ENCODE data around the gene SLC13A5. TPM values are rescaled to one million over a fixed set of nuclear protein-coding genes. Genes with fewer than 3 reads are reported as not detected.
A peak's percentile ranks its signal among the peaks of the same experiment; 100 is the strongest.

Gene SLC13A5
- total RNA-seq, 8 experiments from 2014 or later, result 0.07 to 0.73 (median 0.17) TPM; not detected in 1

DNA sequence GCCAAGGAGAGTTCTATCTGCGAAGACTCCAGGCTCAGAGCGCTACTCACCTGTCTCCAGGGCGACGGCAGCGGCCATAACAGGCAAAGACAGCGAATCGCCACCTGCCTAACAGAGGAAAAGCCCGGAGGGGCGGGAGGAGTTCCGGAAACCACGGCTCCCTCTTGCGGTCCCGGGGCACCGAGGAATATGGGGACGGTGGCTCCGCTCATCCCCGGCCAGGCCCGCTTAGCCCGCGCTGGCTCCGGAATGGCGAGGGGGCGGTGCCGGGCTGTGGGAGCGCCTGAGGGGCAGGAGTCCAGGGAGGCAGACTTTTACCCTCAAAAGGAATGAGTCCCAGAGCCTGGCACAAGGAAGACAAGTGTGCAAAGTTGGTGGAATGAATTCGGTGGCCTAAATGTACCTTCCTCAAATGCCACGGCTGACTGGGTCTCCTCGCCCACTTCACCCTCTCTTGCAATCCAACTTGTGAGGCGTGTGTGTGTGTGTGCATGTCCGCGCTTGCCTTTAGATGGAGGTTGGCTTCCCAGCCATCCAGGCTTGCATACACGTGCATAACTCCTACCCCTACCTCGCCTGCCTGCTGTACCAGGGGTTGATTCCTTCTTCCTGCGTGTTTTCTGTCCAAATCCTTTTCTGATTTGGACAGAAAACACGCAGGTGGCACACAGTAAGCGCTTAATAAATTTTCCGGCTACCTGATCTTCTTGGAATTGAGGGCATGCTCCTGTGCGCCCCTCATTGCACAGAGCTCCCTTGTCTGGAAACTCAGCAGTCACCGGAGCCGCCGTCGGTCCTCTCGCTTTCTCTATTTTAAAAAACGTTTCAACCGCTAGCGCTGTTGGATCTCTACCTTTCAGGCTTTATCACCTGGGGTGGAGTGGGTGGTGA is 58.1 kb downstream of the SLC13A5 start:
- H3K27ac ChIP-seq, result no peak overlapping the region
- peak overlapping the region; percentile 0 to 34 (median 20) for H3K4me3 ChIP-seq
- WGBS, 10 experiments, result 0 to 70% (median 10%) methylated on average over 1 to 25 of the region's 46 CpGs; no CpG with 5 or more reads in 3 of the 10 experiments
- in situ Hi-C loops (cut with MboI; ENCODE audit: low pct_unique_long_range_greater_than_20kb in 2 of 9, low sequenced_read_pairs in 9 of 9, unreplicated experiment in 9 of 9), result loop anchor here in 3 of 9 experiments (25.0 kb wide), 2 partner anchors 182 to 357 kb away; partner anchors contain the start of genes BCL6B (in 2 of the 3), RNASEK (in 2 of the 3) and TEKT1 (in 1 of the 3)
- H3K4me1 ChIP-seq (replicated peaks in 1 of 2), result peaks cover 33 to 36% of the 10 kb centered on the region in 2 donors
- peak in 5 of 8 experiments; percentile 25 to 31 (median 28) for ATAC-seq (replicated peaks in 6 of 8)

GRCh38 chr17:6651919-6652452 is 61.2 kb downstream of the SLC13A5 start:
- in situ Hi-C loops (cut with MboI; ENCODE audit: low pct_unique_long_range_greater_than_20kb in 2 of 9, low sequenced_read_pairs in 9 of 9, unreplicated experiment in 9 of 9), result loop anchor here in 3 of 9 experiments (25.0 kb wide), 2 partner anchors 185 to 360 kb away; partner anchors contain the start of genes BCL6B (in 2 of the 3), RNASEK (in 2 of the 3) and TEKT1 (in 1 of the 3)
- peak overlapping the region; percentile 42 to 83 for H3K27ac ChIP-seq
- peak overlapping the region; percentile 60 to 99 (median 75) for H3K4me3 ChIP-seq
- WGBS, 10 experiments, result 8 to 67% (median 10%) methylated on average over 1 to 12 of the region's 47 CpGs; no CpG with 5 or more reads in 3 of the 10 experiments
- ATAC-seq (replicated peaks in 6 of 8), result peak in 6 of 8 experiments; percentile 23 to 53 (median 42)
- peaks cover 33 to 38% of the 10 kb centered on the region in 2 donors for H3K4me1 ChIP-seq (replicated peaks in 1 of 2)

- in situ Hi-C loops (cut with MboI; ENCODE audit: low pct_unique_long_range_greater_than_20kb in 2 of 9, low sequenced_read_pairs in 9 of 9, unreplicated experiment in 9 of 9), result loop anchor here in 3 of 9 experiments (25.0 kb wide), 2 partner anchors 186 to 361 kb away; partner anchors contain the start of genes BCL6B (in 2 of the 3), RNASEK (in 2 of the 3) and TEKT1 (in 1 of the 3)
- 0% methylated on average over 2 to 9 of the region's 35 CpGs; no CpG with 5 or more reads in 6 of the 10 experiments for WGBS, 10 experiments
- peaks cover 33 to 38% of the 10 kb centered on the region in 2 donors for H3K4me1 ChIP-seq (replicated peaks in 1 of 2)
- peak within 1 kb of the TSS; percentile 81 to 92 for H3K27ac ChIP-seq
- peak; percentile 85 to 93 (median 90) for ATAC-seq (replicated peaks in 6 of 8)
- H3K4me3 ChIP-seq, result peak within 1 kb of the TSS; percentile 60 to 99 (median 75)
Measured at GRCh38 chr17:6651354-6651918, 61.7 kb downstream of the SLC13A5 start, which contains the start of the genes C17orf100 and MED31. C17orf100 (plus strand) TSS chr17:6651762; CDS start chr17:6651914, 152 bp downstream. MED31 (minus strand) TSS chr17:6651605; CDS start chr17:6651528, 77 bp downstream.

GRCh38 chr17:6648181-6648580 is 65.0 kb downstream of the SLC13A5 start:
- no peak overlapping the region for H3K4me3 ChIP-seq
- H3K27ac ChIP-seq, result no peak overlapping the region
- peaks cover 14 to 18% of the 10 kb centered on the region in 2 donors for H3K4me1 ChIP-seq (replicated peaks in 1 of 2)
- ATAC-seq (replicated peaks in 6 of 8), result no peak
- in situ Hi-C loops (cut with MboI; ENCODE audit: low pct_unique_long_range_greater_than_20kb in 2 of 9, low sequenced_read_pairs in 9 of 9, unreplicated experiment in 9 of 9), result no loop called here

GRCh38 chr17:6643451-6644125 is 69.6 kb downstream of the SLC13A5 start:
- 20 to 100% (median 86%) methylated on average over 1 to 4 of the region's 5 CpGs; no CpG with 5 or more reads in 2 of the 10 experiments for WGBS, 10 experiments
- in situ Hi-C loops (cut with MboI; ENCODE audit: low pct_unique_long_range_greater_than_20kb in 2 of 9, low sequenced_read_pairs in 9 of 9, unreplicated experiment in 9 of 9), result no loop called here
- ATAC-seq (replicated peaks in 6 of 8), result no peak

GRCh38 chr17:6642592-6642991 is 70.6 kb downstream of the SLC13A5 start:
- WGBS, 10 experiments, result 14 to 100% (median 58%) methylated on average over 1 to 2 of the region's 2 CpGs; no CpG with 5 or more reads in 2 of the 10 experiments
- Histone ChIP-seq H3K27ac (no peak overlapping the region), H3K4me3 (peak overlapping the region in 1 of 5 donors; percentile 5), H3K4me1 (replicated peaks in 1 of 2) (peaks cover 17 to 18% of the 10 kb centered on the region in 2 donors)
- no peak for ATAC-seq (replicated peaks in 6 of 8)
- in situ Hi-C loops (cut with MboI; ENCODE audit: low pct_unique_long_range_greater_than_20kb in 2 of 9, low sequenced_read_pairs in 9 of 9, unreplicated experiment in 9 of 9), result no loop called here

More at GRCh38 chr17:6643451-6644125, 69.6 kb downstream of the SLC13A5 start:
- Histone ChIP-seq H3K4me1 (replicated peaks in 1 of 2) (peaks cover 17 to 18% of the 10 kb centered on the region in 2 donors), H3K4me3 (no peak overlapping the region), H3K27ac (no peak overlapping the region)

- 0 to 17% (median 1%) methylated on average over 1 to 15 of the region's 20 CpGs; no CpG with 5 or more reads in 1 of the 10 experiments for WGBS, 10 experiments
- Histone ChIP-seq H3K4me1 (replicated peaks in 1 of 2) (peaks cover 17 to 18% of the 10 kb centered on the region in 2 donors), H3K4me3 (peak overlapping the region; percentile 45 to 83 (median 69)), H3K27ac (peak overlapping the region; percentile 80 to 91)
- in situ Hi-C loops (cut with MboI; ENCODE audit: low pct_unique_long_range_greater_than_20kb in 2 of 9, low sequenced_read_pairs in 9 of 9, unreplicated experiment in 9 of 9), result no loop called here
- peak in 7 of 8 experiments; percentile 7 to 50 (median 18) for ATAC-seq (replicated peaks in 6 of 8)
Measured at GRCh38 chr17:6641247-6641863, 71.8 kb downstream of the SLC13A5 start.

DNA sequence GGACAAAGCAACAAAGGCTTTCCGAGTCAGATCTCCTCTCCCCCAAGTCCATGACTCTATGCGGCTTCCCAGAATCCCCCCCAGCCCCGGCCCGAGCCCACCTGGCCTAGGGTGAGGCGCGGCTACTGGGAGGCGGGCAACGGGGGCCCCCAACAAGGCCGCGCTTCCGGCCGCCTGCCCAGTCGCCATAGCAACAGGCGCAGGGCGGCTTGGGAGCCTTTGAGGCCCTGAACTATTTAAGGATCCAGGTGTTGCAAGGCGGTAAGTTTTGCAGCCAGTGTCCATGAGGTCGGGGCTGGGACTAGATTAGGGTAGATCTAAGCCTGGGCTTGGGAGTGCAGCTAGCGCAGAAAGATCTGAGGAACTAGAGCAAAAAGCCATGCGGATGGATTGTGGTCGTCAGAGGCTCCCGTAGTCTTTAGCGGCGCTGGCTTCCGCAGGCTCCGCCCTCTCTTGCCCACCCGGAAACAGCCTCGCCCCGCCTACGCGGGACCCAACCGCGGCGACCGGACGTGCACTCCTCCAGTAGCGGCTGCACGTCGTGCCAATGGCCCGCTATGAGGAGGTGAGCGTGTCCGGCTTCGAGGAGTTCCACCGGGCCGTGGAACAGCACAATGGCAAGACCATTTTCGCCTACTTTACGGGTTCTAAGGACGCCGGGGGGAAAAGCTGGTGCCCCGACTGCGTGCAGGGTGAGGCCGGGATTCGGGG is 72.5 kb downstream of the SLC13A5 start, which contains the start of the genes KIAA0753 and TXNDC17:
TSS of gene KIAA0753 (minus strand) at position 176 of the 711 bp plus-strand sequence. CDS start 5,608 bp downstream, outside the sequence.
TSS of gene TXNDC17 (plus strand) at position 525 of the 711 bp plus-strand sequence. CDS start at position 548, 23 bp downstream.
- peaks cover 17 to 18% of the 10 kb centered on the region in 2 donors for H3K4me1 ChIP-seq (replicated peaks in 1 of 2)

GRCh38 chr17:6639586-6640535 is 73.3 kb downstream of the SLC13A5 start:
- peak overlapping the region; percentile 80 to 91 for H3K27ac ChIP-seq
- in situ Hi-C loops (cut with MboI; ENCODE audit: low pct_unique_long_range_greater_than_20kb in 2 of 9, low sequenced_read_pairs in 9 of 9, unreplicated experiment in 9 of 9), result no loop called here
- 0 to 15% (median 0%) methylated on average over 2 to 4 of the region's 67 CpGs; no CpG with 5 or more reads in 7 of the 10 experiments for WGBS, 10 experiments

More for the DNA sequence above, 72.5 kb downstream of the SLC13A5 start, which contains the start of the genes KIAA0753 and TXNDC17:
- peak within 1 kb of the TSS; percentile 45 to 83 (median 69) for H3K4me3 ChIP-seq
- ATAC-seq (replicated peaks in 6 of 8), result peak; percentile 83 to 92 (median 91)
- H3K27ac ChIP-seq, result peak within 1 kb of the TSS; percentile 80 to 91
- WGBS, 10 experiments, result 0 to 4% (median 0%) methylated on average over 1 to 18 of the region's 52 CpGs; no CpG with 5 or more reads in 3 of the 10 experiments
- in situ Hi-C loops (cut with MboI; ENCODE audit: low pct_unique_long_range_greater_than_20kb in 2 of 9, low sequenced_read_pairs in 9 of 9, unreplicated experiment in 9 of 9), result no loop called here

GRCh38 chr17:6639014-6639585 is 74.1 kb downstream of the SLC13A5 start:
- Histone ChIP-seq H3K4me1 (replicated peaks in 1 of 2) (peaks cover 17 to 18% of the 10 kb centered on the region in 2 donors), H3K27ac (no peak overlapping the region), H3K4me3 (peak overlapping the region; percentile 45 to 83 (median 69))
- in situ Hi-C loops (cut with MboI; ENCODE audit: low pct_unique_long_range_greater_than_20kb in 2 of 9, low sequenced_read_pairs in 9 of 9, unreplicated experiment in 9 of 9), result no loop called here
- ATAC-seq (replicated peaks in 6 of 8), result no peak
- 0% methylated on average over 1 of the region's 15 CpGs; no CpG with 5 or more reads in 9 of the 10 experiments for WGBS, 10 experiments

More at GRCh38 chr17:6639586-6640535, 73.3 kb downstream of the SLC13A5 start:
- Histone ChIP-seq H3K4me3 (peak overlapping the region; percentile 45 to 83 (median 69)), H3K4me1 (replicated peaks in 1 of 2) (peaks cover 17 to 18% of the 10 kb centered on the region in 2 donors)
- ATAC-seq (replicated peaks in 6 of 8), result peak; percentile 35 to 54 (median 50)

All from motor neuron (in vitro differentiated cells).